Measurements from ENCODE around the gene VAV2. TPM values are rescaled to one million over a fixed set of nuclear protein-coding genes. Genes with fewer than 3 reads are reported as not detected.

The VAV2 gene
- total RNA-seq, 1 experiment from 2014 or later, result 10.3 TPM

DNA sequence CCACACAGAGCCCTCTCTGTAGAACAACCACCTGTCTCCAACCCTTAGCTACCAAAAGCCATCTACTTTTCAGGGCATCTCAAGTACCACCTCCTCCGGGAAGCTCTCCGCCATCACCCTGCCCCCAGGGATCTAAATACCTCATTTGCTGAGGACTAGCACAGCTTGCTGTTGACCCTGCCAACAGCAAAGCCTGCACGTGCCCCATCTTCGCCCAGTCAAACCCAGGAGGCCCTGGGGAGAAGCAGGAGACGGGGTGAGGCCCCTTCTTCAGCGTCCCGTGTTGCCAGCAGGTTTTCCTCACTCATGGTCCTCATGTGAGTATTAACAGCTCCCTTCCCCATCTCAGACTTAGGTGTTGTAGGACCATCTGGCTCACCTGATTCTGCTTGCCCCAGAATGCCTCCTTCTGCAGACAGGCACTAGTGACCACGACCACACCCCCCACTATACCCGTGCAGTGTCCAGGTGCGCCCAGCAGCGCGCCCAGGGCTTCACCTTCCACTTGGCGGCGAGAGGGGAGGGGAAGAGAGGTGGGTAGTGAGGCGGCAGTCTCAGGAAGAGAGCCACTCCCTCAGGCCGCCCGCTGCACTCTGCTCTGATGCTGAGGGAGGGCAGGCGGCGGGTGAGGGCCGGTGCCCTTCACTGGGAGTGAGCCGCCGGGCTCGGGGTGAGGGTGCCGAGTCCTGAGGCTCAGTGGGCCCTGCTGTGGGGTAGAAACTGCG, 11.1 kb downstream of the VAV2 start:
- no peak for DNase-seq (ENCODE audit: low read depth)

GRCh38 chr9:133979921-133980863, 11.9 kb downstream of the VAV2 start:
- DNase-seq (ENCODE audit: low read depth), result no peak

DNA sequence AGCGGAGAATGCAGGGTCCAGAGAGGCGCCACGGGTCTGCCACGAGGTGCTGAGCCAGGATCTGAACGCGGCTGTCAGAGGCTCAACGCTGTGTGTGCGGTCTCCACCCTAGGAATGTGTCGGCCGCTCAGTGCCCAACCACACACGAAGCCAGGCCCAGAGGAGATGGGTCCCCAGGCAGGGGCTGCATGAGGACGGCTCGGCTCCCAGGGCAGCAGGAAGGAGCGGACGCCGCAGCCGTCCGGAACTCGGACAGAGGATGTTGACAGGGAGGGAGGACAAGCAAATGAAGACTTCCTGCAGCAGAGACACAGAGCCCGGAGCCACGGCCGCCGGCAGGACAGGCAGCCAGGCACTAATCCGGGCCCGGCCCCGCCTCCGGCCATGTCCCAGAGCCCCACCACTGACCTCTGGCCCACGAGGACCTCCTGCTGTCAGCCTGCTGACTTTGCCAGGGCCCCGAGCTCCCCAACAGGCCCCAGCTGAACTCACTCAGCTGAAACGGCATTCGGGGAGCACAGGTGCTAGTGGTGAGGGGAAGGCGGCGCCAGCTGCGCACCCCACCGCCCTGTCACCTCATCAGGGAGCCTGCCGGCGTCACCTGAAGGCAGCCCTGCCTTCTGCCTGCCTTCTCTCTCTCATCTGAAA, 12.7 kb downstream of the VAV2 start:
- no peak for DNase-seq (ENCODE audit: low read depth)

- DNase-seq (ENCODE audit: low read depth), result no peak
Measured at GRCh38 chr9:133978899-133979272, 13.2 kb downstream of the VAV2 start.

- no peak for DNase-seq (ENCODE audit: low read depth)
Measured at GRCh38 chr9:133978226-133978898, 13.8 kb downstream of the VAV2 start.

DNA sequence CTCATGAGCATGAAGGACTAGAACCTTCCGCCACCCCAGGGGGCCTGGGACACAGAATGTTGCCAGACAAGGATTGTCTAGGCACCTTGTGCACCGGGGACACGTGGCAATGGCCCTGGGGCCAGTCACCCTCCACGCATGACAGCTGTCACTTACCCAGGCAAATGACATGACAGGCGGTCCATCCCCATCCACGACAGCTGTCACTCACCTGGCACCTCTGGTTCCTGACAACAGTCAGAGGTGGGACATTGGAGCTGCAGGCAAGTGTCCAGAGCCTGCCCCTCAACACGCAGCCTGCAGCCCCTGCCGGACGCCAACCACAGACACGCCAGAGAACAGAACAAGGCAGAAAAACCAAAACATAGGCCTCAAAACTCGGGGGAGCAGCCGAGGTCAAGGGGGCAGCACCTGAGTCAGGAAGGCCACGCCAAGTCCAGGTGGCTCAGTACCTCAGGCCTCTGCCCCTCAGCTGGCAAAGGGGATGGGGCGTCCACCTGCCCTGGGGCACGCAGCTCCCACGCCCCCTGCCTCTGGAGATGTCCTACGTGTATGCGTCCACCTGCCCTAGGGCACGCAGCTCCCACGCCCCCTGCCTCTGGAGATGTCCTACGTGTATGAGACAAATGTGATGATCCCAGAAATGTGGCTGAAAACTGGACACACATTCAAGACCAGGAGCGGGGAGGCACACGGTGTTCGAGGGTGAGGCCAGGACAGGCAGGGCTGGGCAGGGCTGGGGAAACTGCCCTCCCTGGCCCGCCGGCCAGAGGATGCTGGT, 14.5 kb downstream of the VAV2 start:
- DNase-seq (ENCODE audit: low read depth), result no peak

GRCh38 chr9:133976887-133977286, 15.2 kb downstream of the VAV2 start:
- DNase-seq (ENCODE audit: low read depth), result no peak

DNA sequence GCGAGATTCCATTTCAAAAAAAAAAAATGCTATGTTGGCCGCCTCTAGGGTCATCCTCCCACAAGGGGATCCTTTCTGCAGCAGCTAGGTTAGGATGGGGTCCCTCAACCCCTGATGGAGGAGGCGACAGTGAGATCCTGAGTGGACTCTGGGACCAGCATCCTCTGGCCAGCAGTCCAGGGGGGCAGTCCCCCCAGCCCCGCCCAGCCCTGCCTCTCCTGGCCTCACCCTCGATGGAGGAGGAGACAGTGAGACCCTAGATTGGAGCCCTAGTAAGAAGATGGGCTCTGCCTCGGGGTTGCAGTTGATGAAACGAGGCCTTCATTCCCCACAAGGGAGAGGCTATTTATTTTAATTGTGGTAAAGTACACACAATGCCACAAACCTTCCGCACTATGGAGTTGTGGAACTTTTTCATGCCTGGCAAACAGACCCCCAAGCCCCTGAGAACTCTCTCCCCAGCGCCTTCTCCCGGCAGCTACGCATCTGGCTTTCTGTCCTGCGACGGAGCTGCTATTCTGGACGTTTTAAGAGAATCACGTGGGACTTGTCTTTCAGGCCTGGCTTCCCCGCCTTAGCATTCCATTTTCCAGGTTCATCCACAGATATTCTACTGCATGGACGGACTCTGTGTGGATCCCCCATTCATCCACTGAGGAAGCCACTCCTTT, 15.8 kb downstream of the VAV2 start:
- no peak for DNase-seq (ENCODE audit: low read depth)

DNA sequence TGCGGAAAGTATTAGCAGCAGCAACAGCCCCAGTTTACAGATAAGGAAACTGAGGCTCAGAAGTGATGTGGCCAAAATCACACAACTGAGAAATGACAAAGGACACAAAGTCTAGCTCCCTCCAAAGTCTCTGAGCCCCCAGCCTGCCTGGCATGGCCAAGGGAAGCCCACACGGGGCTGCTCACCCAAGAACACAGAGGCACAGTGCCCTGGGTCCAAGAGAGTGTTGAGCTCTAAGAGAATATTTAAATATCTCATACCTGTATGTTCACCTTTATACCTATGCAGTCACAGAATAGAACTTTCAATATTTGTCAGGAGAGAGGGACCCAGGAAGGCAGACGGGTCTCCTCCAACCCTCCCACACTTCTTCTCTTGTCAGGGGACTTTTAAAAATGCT, 16.6 kb downstream of the VAV2 start:
- DNase-seq (ENCODE audit: low read depth), result no peak

- DNase-seq (ENCODE audit: low read depth), result no peak
Measured at GRCh38 chr9:133974631-133975341, 17.3 kb downstream of the VAV2 start.

- DNase-seq (ENCODE audit: low read depth), result no peak
Measured at GRCh38 chr9:133973791-133974630, 18.1 kb downstream of the VAV2 start.

DNA sequence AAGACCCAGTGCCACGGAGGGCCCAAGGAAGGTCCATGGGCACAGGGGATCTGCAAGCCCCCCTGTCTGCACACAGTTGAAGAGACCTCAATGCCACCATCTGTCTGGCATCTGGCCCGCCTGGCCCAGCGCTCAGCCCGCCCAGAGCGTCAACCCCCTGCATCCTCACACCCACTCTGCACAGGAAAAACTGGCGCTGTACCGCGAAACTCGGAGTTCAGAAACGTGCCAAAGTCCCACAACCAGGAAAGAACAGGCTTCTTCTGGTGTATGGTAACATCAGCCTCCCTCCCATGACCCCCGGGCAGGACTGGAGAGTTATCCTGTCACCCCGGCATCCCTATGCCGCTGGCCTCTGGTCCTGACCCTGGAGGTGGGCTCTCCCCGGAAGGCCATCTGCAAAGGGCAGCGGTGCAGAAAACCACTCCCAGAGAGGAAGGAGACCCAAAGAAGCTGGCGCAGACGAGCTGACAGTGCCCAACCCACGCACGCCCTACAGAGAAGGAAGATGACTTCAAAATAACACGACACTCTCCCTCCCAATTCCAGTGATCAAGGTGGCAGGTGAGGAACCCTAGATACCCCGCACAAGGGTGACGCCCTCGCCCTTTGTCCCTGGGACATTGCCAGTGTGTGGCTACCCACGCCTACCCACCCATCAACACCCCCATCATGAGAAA, 18.9 kb downstream of the VAV2 start:
- DNase-seq (ENCODE audit: low read depth), result no peak

DNA sequence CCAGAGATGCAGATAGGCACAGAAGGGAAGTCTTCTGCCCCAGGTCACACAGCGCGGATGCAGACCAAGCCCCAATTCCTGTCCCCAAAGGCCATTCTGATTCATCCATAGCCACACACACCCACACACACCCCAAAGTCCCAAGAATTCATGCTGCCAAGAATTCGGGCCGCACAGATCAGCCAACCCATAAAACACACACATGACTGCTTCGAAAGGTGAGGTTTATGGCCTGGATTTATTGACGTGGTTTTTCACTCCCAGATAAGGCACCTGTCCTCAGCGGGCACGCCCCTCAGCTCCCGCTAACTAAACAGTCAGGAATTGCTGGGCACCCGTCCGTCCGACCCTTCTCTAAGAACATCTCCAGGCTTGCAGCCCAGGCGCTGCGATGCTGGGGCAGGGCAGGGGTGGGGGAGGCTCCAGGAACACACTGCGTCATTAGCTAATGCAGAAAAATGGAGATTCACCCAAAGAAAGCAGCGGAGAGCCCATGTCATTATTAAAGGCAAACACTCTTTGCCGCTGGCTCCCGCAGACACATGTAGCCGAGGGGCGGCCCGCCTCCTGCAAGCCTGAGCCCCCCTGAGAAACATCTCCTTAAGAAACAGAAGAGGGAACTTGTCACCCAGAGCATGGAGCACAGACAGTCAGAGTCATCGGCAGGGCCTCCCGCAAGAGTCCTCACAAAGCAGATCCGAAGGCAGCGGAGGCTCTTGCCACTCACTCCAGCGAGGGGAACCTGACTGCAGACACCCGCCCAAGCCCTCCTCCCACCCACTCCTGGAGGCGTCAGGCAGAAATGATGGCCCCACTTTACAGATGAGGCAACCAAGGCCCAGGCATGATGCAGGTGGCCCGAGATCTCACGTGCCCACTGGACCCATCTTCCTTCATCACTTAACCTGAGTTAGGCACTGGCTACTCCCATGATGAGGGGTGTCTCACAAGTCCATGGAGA, 19.9 kb downstream of the VAV2 start:
- DNase-seq (ENCODE audit: low read depth), result no peak

DNA sequence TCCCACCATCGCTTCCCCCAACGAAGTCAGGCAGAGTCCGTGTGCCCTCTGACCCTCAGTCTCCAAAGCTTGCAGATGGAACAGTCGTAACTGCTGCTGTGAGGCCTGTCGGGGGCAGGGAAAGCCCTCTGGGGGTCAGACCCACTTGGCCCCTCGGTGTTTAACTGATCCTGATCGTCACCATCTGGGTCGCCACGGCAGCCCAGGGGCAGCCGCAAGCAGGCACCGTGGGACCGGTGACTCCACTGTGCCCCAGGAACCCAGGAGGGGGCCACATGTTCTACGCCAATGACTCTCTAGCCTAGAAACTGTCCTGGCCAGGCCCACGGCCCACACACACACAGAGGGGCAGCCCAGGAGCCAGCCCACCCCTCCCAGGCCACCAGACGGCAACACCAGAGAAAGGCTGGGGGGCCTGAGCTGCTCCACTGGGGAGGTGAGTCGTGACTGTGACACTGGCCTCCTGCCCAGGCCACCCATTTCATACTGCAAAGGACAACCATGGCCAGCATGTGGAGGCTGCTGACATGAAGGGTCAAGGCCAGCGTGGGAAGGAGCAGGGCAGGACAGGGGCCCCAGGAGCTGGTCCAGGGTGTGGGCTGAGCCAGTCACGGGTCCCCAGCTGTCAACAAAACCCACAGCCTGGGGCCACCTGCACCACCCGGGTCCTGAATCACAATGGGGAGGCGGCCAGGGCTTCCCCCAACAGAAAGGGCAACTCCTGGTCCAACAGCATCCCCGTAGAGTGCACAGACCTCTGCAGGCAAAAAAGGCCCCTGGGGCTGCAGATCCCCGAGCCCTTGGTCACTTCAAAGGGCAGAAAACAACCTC, 20.8 kb downstream of the VAV2 start:
- peak; percentile 60 for DNase-seq (ENCODE audit: low read depth)

GRCh38 chr9:133970581-133971058, 21.5 kb downstream of the VAV2 start:
- no peak for DNase-seq (ENCODE audit: low read depth)

Measured in RPMI7951 (cell line).